H1 (cell line): ENCODE results near the gene MT1B. TPM values are rescaled to one million over a fixed set of nuclear protein-coding genes. Genes with fewer than 3 reads are reported as not detected.

Experiments used
- ATF3 ChIP-seq: IDR thresholded peaks from 2 replicates; pipeline ENCODE4 v1.6.1; 2011; ENCODE audit warnings: low read depth, mild to moderate bottlenecking, low read length; ENCODE audit not compliant: insufficient read depth
- CREB1 ChIP-seq: IDR thresholded peaks from 2 replicates; pipeline ENCODE4 v1.6.1; 2012; ENCODE audit warnings: inconsistent platforms
- EP300 ChIP-seq, 2 experiments: IDR thresholded peaks; 1 replicate in 1 of 2; 2 replicates in 1 of 2; pipeline ENCODE4 v1.6.1; 2011 to 2012; ENCODE audit warnings: low read depth in 2 of 2, low read length in 2 of 2, mild to moderate bottlenecking in 2 of 2, borderline replicate concordance in 1 of 2, inconsistent platforms in 1 of 2, moderate library complexity in 1 of 2
- GABPA ChIP-seq: IDR thresholded peaks from 2 replicates; pipeline ENCODE4 v1.6.1; 2011; ENCODE audit warnings: mild to moderate bottlenecking, low read length, moderate library complexity, borderline replicate concordance; ENCODE audit not compliant: insufficient read depth
- KDM4A ChIP-seq: IDR thresholded peaks from one replicate; pipeline ENCODE4 v1.7.1; 2012; ENCODE audit warnings: low read depth, mild to moderate bottlenecking, moderate library complexity, low read length, inconsistent platforms; ENCODE audit not compliant: severe bottlenecking
- NANOG ChIP-seq: IDR thresholded peaks from 2 replicates; pipeline ENCODE4 v1.6.1; 2011; ENCODE audit warnings: low read length, low read depth, mild to moderate bottlenecking, inconsistent platforms; ENCODE audit not compliant: insufficient read depth, poor library complexity, severe bottlenecking
- SP1 ChIP-seq: IDR thresholded peaks from 2 replicates; pipeline ENCODE4 v1.6.1; 2011; ENCODE audit warnings: low read depth, low read length
- TBP ChIP-seq: IDR thresholded peaks from 2 replicates; pipeline ENCODE4 v1.6.1; 2011; ENCODE audit warnings: low read depth, low read length, improper control_type of control experiment
- TCF12 ChIP-seq: IDR thresholded peaks from 2 replicates; pipeline ENCODE4 v1.6.1; 2011; ENCODE audit warnings: low read depth, mild to moderate bottlenecking, low read length
- TEAD4 ChIP-seq: IDR thresholded peaks from 2 replicates; pipeline ENCODE4 v1.6.1; 2012; ENCODE audit warnings: low read depth, low read length, inconsistent platforms, mixed read lengths
- ZNF274 ChIP-seq: IDR thresholded peaks from 2 replicates; pipeline ENCODE4 v1.7.0; 2012; ENCODE audit warnings: low read length, borderline replicate concordance; ENCODE audit errors: extremely low read depth
- polyA plus RNA-seq, 7 experiments: library from polyadenylated mRNA; depleted of rRNA in 3 of 7; stranded (reverse) in 5 of 7; unstranded in 2 of 7; fragments of >200 nt in 5 of 7; fragments of 200-250 nt in 2 of 7; gene quantifications; 1 replicate in 5 of 7; 2 replicates in 1 of 7; 4 replicates in 1 of 7; pipeline versions ENCODE4 v1.2.1 to v1.2.3, GENCODE V29; 2011 to 2013; ENCODE audit warnings: missing spikeins in 2 of 7, mixed read lengths in 2 of 7
- total RNA-seq: library from RNA; stranded (reverse); fragmentation: NEBNext Ultra II Directional; extraction: Animal tissue kit (Norgen Biotek cat#: 25700); gene quantifications from 2 replicates; pipeline ENCODE4 v1.2.1, GENCODE V29; 2021
- TF ChIP-seq, protein P1 (sequence below): IDR thresholded peaks from 2 replicates; pipeline ENCODE4 v1.6.1; 2012; ENCODE audit warnings: inconsistent platforms
- TF ChIP-seq, protein P2 (sequence below), 3 experiments: IDR thresholded peaks; 1 replicate in 2 of 3; 2 replicates in 1 of 3; pipeline versions ENCODE4 v1.5.1 to v1.6.1; 2011; ENCODE audit warnings: low read length in 3 of 3, mild to moderate bottlenecking in 3 of 3, inconsistent platforms in 2 of 3, low read depth in 1 of 3, moderate library complexity in 1 of 3; ENCODE audit not compliant: insufficient read depth in 1 of 3; ENCODE audit errors: control extremely low read depth in 1 of 3

Gene MT1B
- total and polyA plus RNA-seq, 2 of the 8 experiments (the other 6 are each of a cell fraction or from before 2014, with no cell fraction given) = not detected

- TF ChIP-seq NANOG (no peak), KDM4A (peak; percentile 66), TEAD4 (0 out of 2 replicates have a peak, but pooled peaks have one; percentile 7), EP300 (IDR thresholded peaks at IDR 0.05; ENCODE audit: borderline replicate concordance in 1 of 2, low read depth in 2 of 2, low read length in 2 of 2) (no peak), TBP (peak; percentile 30; the same call in 1 of the 2 replicates), SP1 (no peak), TCF12 (no peak), CREB1 (no peak), ZNF274 (no peak), ATF3 (no peak), GABPA (no peak)
- TF ChIP-seq, protein P1, sequence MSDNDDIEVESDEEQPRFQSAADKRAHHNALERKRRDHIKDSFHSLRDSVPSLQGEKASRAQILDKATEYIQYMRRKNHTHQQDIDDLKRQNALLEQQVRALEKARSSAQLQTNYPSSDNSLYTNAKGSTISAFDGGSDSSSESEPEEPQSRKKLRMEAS = 0 out of 2 replicates have a peak, but pooled peaks have one; percentile 45
- TF ChIP-seq, protein P2, sequence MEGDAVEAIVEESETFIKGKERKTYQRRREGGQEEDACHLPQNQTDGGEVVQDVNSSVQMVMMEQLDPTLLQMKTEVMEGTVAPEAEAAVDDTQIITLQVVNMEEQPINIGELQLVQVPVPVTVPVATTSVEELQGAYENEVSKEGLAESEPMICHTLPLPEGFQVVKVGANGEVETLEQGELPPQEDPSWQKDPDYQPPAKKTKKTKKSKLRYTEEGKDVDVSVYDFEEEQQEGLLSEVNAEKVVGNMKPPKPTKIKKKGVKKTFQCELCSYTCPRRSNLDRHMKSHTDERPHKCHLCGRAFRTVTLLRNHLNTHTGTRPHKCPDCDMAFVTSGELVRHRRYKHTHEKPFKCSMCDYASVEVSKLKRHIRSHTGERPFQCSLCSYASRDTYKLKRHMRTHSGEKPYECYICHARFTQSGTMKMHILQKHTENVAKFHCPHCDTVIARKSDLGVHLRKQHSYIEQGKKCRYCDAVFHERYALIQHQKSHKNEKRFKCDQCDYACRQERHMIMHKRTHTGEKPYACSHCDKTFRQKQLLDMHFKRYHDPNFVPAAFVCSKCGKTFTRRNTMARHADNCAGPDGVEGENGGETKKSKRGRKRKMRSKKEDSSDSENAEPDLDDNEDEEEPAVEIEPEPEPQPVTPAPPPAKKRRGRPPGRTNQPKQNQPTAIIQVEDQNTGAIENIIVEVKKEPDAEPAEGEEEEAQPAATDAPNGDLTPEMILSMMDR (IDR thresholded peaks at IDR 0.05; ENCODE audit: control extremely low read depth in 1 of 3, insufficient read depth in 1 of 3, low read depth in 1 of 3, low read length in 3 of 3) = no peak
- TF ChIP-seq, all 59 proteins: peak for 8
Measured at GRCh38 chr16:56608043-56608875, 43.4 kb upstream of the MT1B start, which contains the start of gene MT2A (continued).
